IMR-90 (cell line): ENCODE results near the gene EIF1AD. TPM values are rescaled to one million over a fixed set of nuclear protein-coding genes. Genes with fewer than 3 reads are reported as not detected.

ENCODE experiments used
- ATAC-seq: fragments of 200-7000 bp; cut with Tn5 transposase; 2 replicates; pipeline ENCODE4 v1.9.1; 2020; ENCODE audit warnings: low read depth, mild to moderate bottlenecking, moderate library complexity
- BruUV-seq: library from RNA; stranded (reverse); fragments of 400-500 nt; replicated peaks from 2 replicates; lab custom pipeline; 2021; lab: Mats Ljungman, UMichigan
- CTCF ChIA-PET: fragments of 300-600 bp; formaldehyde crosslinking; extraction: SDS; loops from one replicate; lab custom pipeline; 2021; ENCODE audit warnings: antibody characterized with exemption; lab: Yijun Ruan, JAX
- POLR2A ChIA-PET: fragments of 300-600 bp; sonication (Branson Sonifier 250); formaldehyde crosslinking; loops from one replicate; lab custom pipeline; 2022; ENCODE audit warnings: antibody characterized with exemption; ENCODE audit not compliant: unreplicated experiment; lab: Charles Lee
- DNase-seq: peaks from one replicate; pipeline ENCODE4 v3.0.0; 2013
- H2AFZ ChIP-seq: replicated peaks from 2 replicates; pipeline ENCODE3; 2013; ENCODE audit warnings: low read length, mild to moderate bottlenecking; ENCODE audit not compliant: poor library complexity
- H2AK5ac ChIP-seq: 2 replicates; pipeline ENCODE4 v1.6.1; 2013; ENCODE audit warnings: low read depth, low read length, inconsistent platforms
- H2AK9ac ChIP-seq: replicated peaks from 2 replicates; pipeline ENCODE3; 2013; ENCODE audit warnings: mild to moderate bottlenecking, low read depth, low read length, moderate library complexity; ENCODE audit not compliant: poor library complexity
- H2BK120ac ChIP-seq: 2 replicates; pipeline ENCODE4 v1.6.1; 2013; ENCODE audit warnings: low read depth, low read length, inconsistent platforms
- H2BK15ac ChIP-seq: 3 replicates; pipeline ENCODE4 v1.6.1; 2013; ENCODE audit warnings: low read depth, low read length, inconsistent platforms
- H2BK20ac ChIP-seq: 2 replicates; pipeline ENCODE4 v1.6.1; 2013; ENCODE audit warnings: low read depth, mild to moderate bottlenecking, inconsistent platforms, low read length, moderate library complexity
- H2BK5ac ChIP-seq: 2 replicates; pipeline ENCODE4 v1.6.1; 2013; ENCODE audit warnings: mild to moderate bottlenecking, low read depth, low read length, inconsistent platforms; ENCODE audit not compliant: poor library complexity, severe bottlenecking
- H3K14ac ChIP-seq: replicated peaks from 2 replicates; pipeline ENCODE4 v1.6.1; 2013; ENCODE audit warnings: low read depth, low read length, inconsistent platforms
- H3K18ac ChIP-seq: 2 replicates; pipeline ENCODE4 v1.6.1; 2013; ENCODE audit warnings: low read depth, low read length, control low read depth
- H3K23ac ChIP-seq: 2 replicates; pipeline ENCODE4 v1.6.1; 2013; ENCODE audit warnings: low read depth, low read length, inconsistent platforms
- H3K27ac ChIP-seq: 2 replicates; pipeline ENCODE4 v1.5.1; 2013; ENCODE audit warnings: mild to moderate bottlenecking, control low read depth, low read length; ENCODE audit not compliant: insufficient read depth
- H3K27me3 ChIP-seq: 2 replicates; pipeline ENCODE4 v1.6.1; 2013; ENCODE audit warnings: low read length; ENCODE audit not compliant: control insufficient read depth, insufficient read depth
- H3K36me3 ChIP-seq: 2 replicates; pipeline ENCODE4 v1.6.1; 2013; ENCODE audit warnings: low read length, mixed read lengths; ENCODE audit not compliant: control insufficient read depth, insufficient read depth
- H3K4ac ChIP-seq: 2 replicates; pipeline ENCODE4 v1.6.1; 2013; ENCODE audit warnings: low read depth, low read length, inconsistent platforms
- H3K4me1 ChIP-seq: 2 replicates; pipeline ENCODE4 v1.6.1; 2013; ENCODE audit warnings: low read length, mixed read lengths; ENCODE audit not compliant: control insufficient read depth, insufficient read depth
- H3K4me2 ChIP-seq: 2 replicates; pipeline ENCODE4 v1.6.1; 2013; ENCODE audit warnings: low read depth, mild to moderate bottlenecking, control low read depth, low read length, moderate library complexity
- H3K4me3 ChIP-seq: 2 replicates; pipeline ENCODE4 v1.5.1; 2013; ENCODE audit warnings: low read depth, mild to moderate bottlenecking, control low read depth, low read length, moderate library complexity; ENCODE audit not compliant: insufficient read depth
- H3K56ac ChIP-seq: 2 replicates; pipeline ENCODE4 v1.6.1; 2013; ENCODE audit warnings: low read length, inconsistent platforms; ENCODE audit not compliant: insufficient read depth; ENCODE audit errors: extremely low read depth
- H3K79me1 ChIP-seq, 2 experiments: 2 replicates each; pipeline ENCODE4 v1.6.1; 2013; ENCODE audit warnings: low read length in 2 of 2, inconsistent platforms in 1 of 2, low read depth in 1 of 2
- H3K9ac ChIP-seq: 2 replicates; pipeline ENCODE4 v1.6.1; 2013; ENCODE audit warnings: low read depth, low read length, control low read depth
- H3K9me1 ChIP-seq: 2 replicates; pipeline ENCODE4 v1.6.1; 2013; ENCODE audit warnings: low read length, inconsistent platforms; ENCODE audit not compliant: insufficient read depth
- H3K9me3 ChIP-seq: 2 replicates; pipeline ENCODE4 v1.6.1; 2013; ENCODE audit warnings: low read length; ENCODE audit not compliant: control insufficient read depth, insufficient read depth
- H4K20me1 ChIP-seq: 2 replicates; pipeline ENCODE4 v1.6.1; 2013; ENCODE audit warnings: low read length, inconsistent platforms; ENCODE audit not compliant: insufficient read depth
- H4K5ac ChIP-seq: 2 replicates; pipeline ENCODE4 v1.6.1; 2013; ENCODE audit warnings: mild to moderate bottlenecking, low read depth, low read length, control low read depth
- H4K8ac ChIP-seq, 2 experiments: 2 replicates each; pipeline ENCODE4 v1.6.1; 2013; ENCODE audit warnings: low read depth in 2 of 2, low read length in 2 of 2, control low read depth in 1 of 2, inconsistent platforms in 1 of 2
- H4K91ac ChIP-seq: 2 replicates; pipeline ENCODE4 v1.6.1; 2013; ENCODE audit warnings: low read depth, low read length, inconsistent platforms; ENCODE audit not compliant: insufficient read depth
- BHLHE40 ChIP-seq: fragments of 150-350 bp; IDR thresholded peaks from 2 replicates; pipeline ENCODE4 v1.6.1; 2016; ENCODE audit warnings: mild to moderate bottlenecking, low read depth, low read length
- CEBPB ChIP-seq: IDR thresholded peaks from 2 replicates; pipeline ENCODE4 v1.6.1; 2012; ENCODE audit warnings: low read depth, low read length, improper control_type of control experiment
- CHD1 ChIP-seq: IDR thresholded peaks from 2 replicates; pipeline ENCODE4 v1.6.1; 2012; ENCODE audit warnings: low read depth, low read length, improper control_type of control experiment
- MAFK ChIP-seq: IDR thresholded peaks from 2 replicates; pipeline ENCODE4 v1.6.1; 2012; ENCODE audit warnings: low read depth, low read length, improper control_type of control experiment
- MXI1 ChIP-seq: IDR thresholded peaks from 2 replicates; pipeline ENCODE4 v1.6.1; 2012; ENCODE audit warnings: low read depth, mild to moderate bottlenecking, low read length, moderate library complexity, borderline replicate concordance
- NFE2L2 ChIP-seq: fragments of 150-350 bp; IDR thresholded peaks from 2 replicates; pipeline ENCODE4 v1.6.1; 2016; ENCODE audit warnings: low read depth, mild to moderate bottlenecking, low read length
- RAD21 ChIP-seq: IDR thresholded peaks from 2 replicates; pipeline ENCODE4 v1.6.1; 2012; ENCODE audit warnings: low read length, improper control_type of control experiment
- RCOR1 ChIP-seq: IDR thresholded peaks from 2 replicates; pipeline ENCODE4 v1.6.1; 2012; ENCODE audit warnings: mild to moderate bottlenecking, low read length, improper control_type of control experiment; ENCODE audit not compliant: insufficient replicate concordance
- SMC3 ChIP-seq: fragments of 150-350 bp; IDR thresholded peaks from 2 replicates; pipeline ENCODE4 v1.6.1; 2016; ENCODE audit warnings: low read depth, mild to moderate bottlenecking, antibody characterized with exemption, low read length, moderate library complexity
- whole genome bisulfite sequencing, 2 experiments: methylation state at CpG; one replicate each; pipeline versions ENCODE4 v1.1.5 to v1.1.7; 2013; ENCODE audit warnings: missing lambda C conversion rate in 2 of 2; ENCODE audit not compliant: insufficient read length in 1 of 2; ENCODE audit errors: extremely low coverage in 2 of 2; 5-methylcytosine and 5-hydroxymethylcytosine counted together
- dilution Hi-C: fragments of 300-500 bp; cut with HindIII; formaldehyde crosslinking; loops from one replicate; pipeline ENCODE4 v1.14.3; 2018; ENCODE audit warnings: low sequenced_read_pairs; ENCODE audit not compliant: unreplicated experiment
- in situ Hi-C: fragments of 300-500 bp; cut with MboI; formaldehyde crosslinking; loops from 3 replicates; pipeline ENCODE4 v1.14.3; 2019; ENCODE audit warnings: low sequenced_read_pairs, inconsistent platforms, mixed read lengths
- intact Hi-C: fragments of 100-400 bp; cut with micrococcal nuclease; formaldehyde crosslinking; loops from 2 replicates; pipeline ENCODE4 v1.10.0; 2022
- polyA plus RNA-seq, 3 experiments: library from polyadenylated mRNA; depleted of rRNA; stranded (reverse); fragments of >200 nt; gene quantifications; 2 replicates each; pipeline ENCODE4 v1.2.3, GENCODE V29; 2012; ENCODE audit warnings: low replicate concordance in 1 of 3
- total RNA-seq: library from RNA; depleted of rRNA; stranded (reverse); fragments of >200 nt; gene quantifications from 2 replicates; pipeline ENCODE4 v1.2.3, GENCODE V29; 2012
- TF ChIP-seq, protein P1 (sequence below): conservative IDR thresholded peaks from 2 replicates; pipeline ENCODE4 v1.5.1; 2012; ENCODE audit warnings: mild to moderate bottlenecking, low read depth, low read length, improper control_type of control experiment
- TF ChIP-seq, protein P2 (sequence below): fragments of 150-350 bp; IDR thresholded peaks from 2 replicates; pipeline ENCODE4 v1.6.1; 2016; ENCODE audit warnings: low read depth, mild to moderate bottlenecking, low read length, moderate library complexity, borderline replicate concordance
- TF ChIP-seq, protein P3 (sequence below): fragments of 150-350 bp; IDR thresholded peaks from 2 replicates; pipeline ENCODE4 v1.6.1; 2017; ENCODE audit warnings: mild to moderate bottlenecking, antibody characterized with exemption, low read length, low read depth

Gene EIF1AD
- total and polyA plus RNA-seq, 2 of the 4 experiments (the other 2 are of a cell fraction) = 32.5 to 62.6 TPM

DNA sequence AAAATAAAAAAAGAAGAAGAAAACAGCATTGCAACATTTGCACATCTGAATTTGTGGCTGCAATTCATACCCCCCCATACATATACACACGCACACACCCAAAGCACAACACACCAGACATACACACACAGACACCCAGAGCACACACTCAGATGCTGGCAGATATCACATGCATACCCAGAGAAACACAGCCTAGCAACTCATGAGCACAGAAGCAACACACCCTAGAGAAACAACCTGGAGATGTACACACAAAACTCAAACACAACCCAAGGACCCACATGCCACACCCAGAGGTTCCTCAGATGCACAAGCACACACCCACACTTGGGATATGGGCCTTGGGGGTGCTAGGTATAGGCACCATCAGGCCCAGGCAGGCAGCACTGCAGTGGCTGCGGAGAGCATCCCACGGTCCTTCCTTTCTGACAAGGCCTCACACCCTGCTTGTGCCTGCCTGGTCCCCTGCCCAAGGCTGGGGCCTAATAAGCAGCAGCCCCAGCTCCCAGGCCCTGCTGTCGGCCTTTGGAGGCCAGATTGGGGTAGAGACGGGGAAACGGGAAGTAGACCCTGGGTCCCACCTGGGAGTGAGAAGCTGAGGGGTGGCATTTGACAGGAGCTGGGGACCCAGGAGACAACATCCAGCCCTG is 13.0 kb upstream of the EIF1AD start (continued):
- no peak for TF ChIP-seq RCOR1

DNA sequence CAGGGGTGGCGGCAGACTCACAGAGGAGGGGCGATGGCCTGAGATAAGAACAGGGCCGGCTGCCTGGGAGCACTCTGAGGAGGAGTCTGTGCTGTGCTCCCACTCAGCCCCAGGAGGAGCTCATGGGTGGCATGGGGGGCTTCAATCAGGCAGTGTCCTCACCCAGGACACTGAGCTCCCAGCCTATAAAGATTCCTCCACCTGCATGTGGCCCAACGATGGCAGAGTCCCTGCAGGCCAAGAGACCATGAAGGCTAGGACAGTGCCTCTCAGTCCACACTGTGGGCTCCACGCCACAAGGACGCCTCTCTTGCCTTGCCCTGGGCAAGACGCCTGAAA is 11.8 kb upstream of the EIF1AD start:
- Histone ChIP-seq H3K27me3 (peaks cover 13% of the 10 kb centered on the region), H3K9me1 (peaks cover 23% of the 10 kb centered on the region), H3K9me3 (no peaks in the 10 kb centered on the region), H2AK9ac (no peak overlapping the region), H3K56ac (no peak overlapping the region), H4K91ac (no peak overlapping the region), H3K4me2 (no peak overlapping the region), H3K23ac (no peak overlapping the region), H3K27ac (no peak overlapping the region), H4K8ac (no peak overlapping the region), H2BK15ac (no peak overlapping the region; the same call in 2 of the 3 replicates), H3K9ac (no peak overlapping the region), H3K18ac (no peak overlapping the region), H3K14ac (no peak overlapping the region), H2AFZ (no peak overlapping the region), H4K5ac (no peak overlapping the region), H3K79me1 (no peaks in the 10 kb centered on the region), H3K36me3 (no peaks in the 10 kb centered on the region), H3K4ac (no peak overlapping the region), H4K20me1 (no peaks in the 10 kb centered on the region; the same call in 1 of the 2 replicates), H2BK20ac (no peak overlapping the region), H3K4me3 (no peak overlapping the region), H2BK120ac (no peak overlapping the region), H2BK5ac (no peak overlapping the region), H3K4me1 (peaks cover 9% of the 10 kb centered on the region), H2AK5ac (peak overlapping the region; percentile 24; the same call in 1 of the 2 replicates)
- ATAC-seq = no peak
- BruUV-seq = no TSS peak
- TF ChIP-seq NFE2L2 (no peak), MAFK (no peak), RAD21 (no peak), BHLHE40 (no peak), SMC3 (no peak), CEBPB (no peak), MXI1 (no peak), CHD1 (no peak)
- TF ChIP-seq, protein P1, sequence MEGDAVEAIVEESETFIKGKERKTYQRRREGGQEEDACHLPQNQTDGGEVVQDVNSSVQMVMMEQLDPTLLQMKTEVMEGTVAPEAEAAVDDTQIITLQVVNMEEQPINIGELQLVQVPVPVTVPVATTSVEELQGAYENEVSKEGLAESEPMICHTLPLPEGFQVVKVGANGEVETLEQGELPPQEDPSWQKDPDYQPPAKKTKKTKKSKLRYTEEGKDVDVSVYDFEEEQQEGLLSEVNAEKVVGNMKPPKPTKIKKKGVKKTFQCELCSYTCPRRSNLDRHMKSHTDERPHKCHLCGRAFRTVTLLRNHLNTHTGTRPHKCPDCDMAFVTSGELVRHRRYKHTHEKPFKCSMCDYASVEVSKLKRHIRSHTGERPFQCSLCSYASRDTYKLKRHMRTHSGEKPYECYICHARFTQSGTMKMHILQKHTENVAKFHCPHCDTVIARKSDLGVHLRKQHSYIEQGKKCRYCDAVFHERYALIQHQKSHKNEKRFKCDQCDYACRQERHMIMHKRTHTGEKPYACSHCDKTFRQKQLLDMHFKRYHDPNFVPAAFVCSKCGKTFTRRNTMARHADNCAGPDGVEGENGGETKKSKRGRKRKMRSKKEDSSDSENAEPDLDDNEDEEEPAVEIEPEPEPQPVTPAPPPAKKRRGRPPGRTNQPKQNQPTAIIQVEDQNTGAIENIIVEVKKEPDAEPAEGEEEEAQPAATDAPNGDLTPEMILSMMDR = no peak
- TF ChIP-seq, protein P2, sequence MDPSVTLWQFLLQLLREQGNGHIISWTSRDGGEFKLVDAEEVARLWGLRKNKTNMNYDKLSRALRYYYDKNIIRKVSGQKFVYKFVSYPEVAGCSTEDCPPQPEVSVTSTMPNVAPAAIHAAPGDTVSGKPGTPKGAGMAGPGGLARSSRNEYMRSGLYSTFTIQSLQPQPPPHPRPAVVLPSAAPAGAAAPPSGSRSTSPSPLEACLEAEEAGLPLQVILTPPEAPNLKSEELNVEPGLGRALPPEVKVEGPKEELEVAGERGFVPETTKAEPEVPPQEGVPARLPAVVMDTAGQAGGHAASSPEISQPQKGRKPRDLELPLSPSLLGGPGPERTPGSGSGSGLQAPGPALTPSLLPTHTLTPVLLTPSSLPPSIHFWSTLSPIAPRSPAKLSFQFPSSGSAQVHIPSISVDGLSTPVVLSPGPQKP = no peak
- TF ChIP-seq, protein P3, sequence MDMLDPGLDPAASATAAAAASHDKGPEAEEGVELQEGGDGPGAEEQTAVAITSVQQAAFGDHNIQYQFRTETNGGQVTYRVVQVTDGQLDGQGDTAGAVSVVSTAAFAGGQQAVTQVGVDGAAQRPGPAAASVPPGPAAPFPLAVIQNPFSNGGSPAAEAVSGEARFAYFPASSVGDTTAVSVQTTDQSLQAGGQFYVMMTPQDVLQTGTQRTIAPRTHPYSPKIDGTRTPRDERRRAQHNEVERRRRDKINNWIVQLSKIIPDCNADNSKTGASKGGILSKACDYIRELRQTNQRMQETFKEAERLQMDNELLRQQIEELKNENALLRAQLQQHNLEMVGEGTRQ = no peak
- ChIA-PET POLR2A (interaction anchor here (0.6 kb wide), 1 partner anchor 88 kb away, joined by 6 read pairs; no protein-coding TSS in a partner anchor), CTCF (no interaction called here)
- 87% methylated on average over 3 of the region's 7 CpGs; no CpG with 5 or more reads in 1 of the 2 experiments for WGBS, 2 experiments
- no peak for DNase-seq
- dilution Hi-C loops = no loop called here
- intact Hi-C loops = no loop called here
- in situ Hi-C loops = no loop called here
